Muscle layer of colon (tissue), 2 donors: ENCODE measurements around the gene AMPD1.

Experiments
- H3K27ac ChIP-seq: one replicate; pipeline ENCODE4 v1.7.0; 2013; ENCODE audit warnings: low read depth, mild to moderate bottlenecking, low read length, moderate library complexity
- H3K27me3 ChIP-seq, 2 donors: one replicate each; pipeline ENCODE4 v1.7.0; 2013; ENCODE audit warnings: low read length in 2 of 2, mild to moderate bottlenecking in 2 of 2; ENCODE audit not compliant: insufficient read depth in 2 of 2, control insufficient read depth in 1 of 2
- H3K36me3 ChIP-seq: one replicate; pipeline ENCODE4 v1.7.0; 2013; ENCODE audit warnings: mild to moderate bottlenecking, low read length; ENCODE audit not compliant: insufficient read depth
- H3K4me1 ChIP-seq: one replicate; pipeline ENCODE4 v1.7.0; 2013; ENCODE audit warnings: mild to moderate bottlenecking, low read length; ENCODE audit not compliant: insufficient read depth
- H3K4me3 ChIP-seq, 2 donors: one replicate each; pipeline ENCODE4 v1.7.0; 2013; ENCODE audit warnings: low read length in 2 of 2, low read depth in 1 of 2, mild to moderate bottlenecking in 1 of 2, moderate library complexity in 1 of 2
- H3K9ac ChIP-seq: one replicate; pipeline ENCODE4 v1.7.0; 2013; ENCODE audit warnings: low read length
- H3K9me3 ChIP-seq: one replicate; pipeline ENCODE4 v1.7.0; 2013; ENCODE audit warnings: mild to moderate bottlenecking, low read length
- donor health status: abdominal sarcoma.
- donor health status: Adenocarcinoma of cecum.

The AMPD1 gene

DNA sequence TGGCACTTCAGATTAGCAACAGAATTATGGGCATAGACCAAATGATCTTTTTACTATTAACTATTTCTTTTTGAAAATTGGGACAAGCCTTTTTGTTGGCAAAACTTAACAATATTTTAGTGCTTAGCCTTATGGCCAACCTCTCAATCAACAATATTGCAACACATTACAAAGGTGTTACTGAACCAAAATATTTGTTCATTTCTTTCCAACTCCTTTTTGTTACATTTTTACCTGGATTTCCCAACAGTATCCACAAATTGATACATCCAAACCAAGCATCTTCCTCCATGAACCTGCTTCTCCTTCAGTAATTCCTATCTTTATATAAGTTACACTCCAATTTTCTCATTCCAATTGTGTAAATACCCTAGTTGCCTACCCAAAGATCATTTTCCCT, 1.5 kb upstream of the AMPD1 start:
- no peaks in the 10 kb centered on the region for H3K4me1 ChIP-seq
- no peaks in the 10 kb centered on the region for H3K27me3 ChIP-seq
- no peaks in the 10 kb centered on the region for H3K36me3 ChIP-seq
- no peak overlapping the region for H3K27ac ChIP-seq
- H3K9me3 ChIP-seq = no peaks in the 10 kb centered on the region
- H3K4me3 ChIP-seq = no peak overlapping the region
- no peak overlapping the region for H3K9ac ChIP-seq

DNA sequence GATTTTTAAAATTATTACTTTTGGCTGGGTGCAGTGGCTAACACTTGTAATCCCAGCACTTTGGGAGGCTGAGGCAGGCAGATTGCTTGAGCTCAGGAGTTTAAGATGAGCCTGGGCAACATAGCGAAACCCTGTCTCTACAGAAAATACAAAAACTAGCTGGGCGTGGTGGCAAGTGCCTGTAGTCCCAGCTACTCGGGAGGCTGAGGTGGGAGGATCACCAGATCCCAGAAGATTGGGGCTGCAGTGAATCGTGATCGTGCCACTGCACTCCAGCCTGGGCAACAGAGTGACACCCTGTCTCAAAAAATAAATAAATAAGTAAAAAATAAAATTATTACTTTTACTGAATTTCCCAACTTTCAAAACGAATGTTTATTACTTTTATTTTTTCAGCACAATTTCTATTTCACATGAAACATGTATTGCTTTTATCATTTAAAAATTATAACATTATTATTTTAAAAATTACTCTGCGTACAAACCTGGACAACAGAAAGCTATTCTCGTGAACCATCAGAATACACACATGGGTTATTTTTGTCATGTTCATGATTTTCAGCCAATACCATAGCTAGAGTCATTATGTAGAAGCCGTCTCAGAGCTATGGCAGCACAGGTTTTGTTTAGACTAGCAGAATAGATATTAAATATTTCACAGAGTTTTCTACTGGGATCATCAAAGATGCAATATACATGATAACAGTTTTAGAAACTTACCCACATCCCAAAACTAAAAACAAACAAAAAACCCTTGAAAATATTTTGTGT, 621 bp downstream of the AMPD1 start:
- Histone ChIP-seq H3K9me3 (no peaks in the 10 kb centered on the region), H3K27me3 (no peaks in the 10 kb centered on the region), H3K27ac (no peak overlapping the region), H3K4me1 (no peaks in the 10 kb centered on the region), H3K9ac (no peak overlapping the region), H3K36me3 (no peaks in the 10 kb centered on the region), H3K4me3 (no peak overlapping the region)

DNA sequence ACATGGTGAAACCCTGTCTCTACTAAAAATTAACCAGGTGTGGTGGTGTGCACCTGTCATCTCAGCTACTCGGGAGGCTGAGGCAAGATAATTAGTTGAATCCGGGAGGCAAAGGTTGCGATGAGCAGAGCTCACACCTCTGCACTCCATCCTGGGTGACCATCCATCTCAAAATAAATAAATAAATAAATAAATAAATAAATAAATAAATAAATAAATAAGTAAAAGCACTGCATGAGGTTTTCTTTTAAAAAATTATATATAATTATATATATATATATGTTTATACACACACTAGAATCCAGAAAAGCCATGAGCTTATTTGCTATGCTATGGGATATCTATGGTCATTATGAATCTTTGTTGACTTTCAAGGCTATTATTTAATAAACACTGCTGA, 2.4 kb downstream of the AMPD1 start:
- no peaks in the 10 kb centered on the region for H3K4me1 ChIP-seq
- H3K9ac ChIP-seq = no peak overlapping the region
- H3K9me3 ChIP-seq = no peaks in the 10 kb centered on the region
- no peak overlapping the region for H3K27ac ChIP-seq
- no peaks in the 10 kb centered on the region for H3K36me3 ChIP-seq
- H3K27me3 ChIP-seq = peaks cover 0 to 8% of the 10 kb centered on the region in 2 donors
- no peak overlapping the region for H3K4me3 ChIP-seq

DNA sequence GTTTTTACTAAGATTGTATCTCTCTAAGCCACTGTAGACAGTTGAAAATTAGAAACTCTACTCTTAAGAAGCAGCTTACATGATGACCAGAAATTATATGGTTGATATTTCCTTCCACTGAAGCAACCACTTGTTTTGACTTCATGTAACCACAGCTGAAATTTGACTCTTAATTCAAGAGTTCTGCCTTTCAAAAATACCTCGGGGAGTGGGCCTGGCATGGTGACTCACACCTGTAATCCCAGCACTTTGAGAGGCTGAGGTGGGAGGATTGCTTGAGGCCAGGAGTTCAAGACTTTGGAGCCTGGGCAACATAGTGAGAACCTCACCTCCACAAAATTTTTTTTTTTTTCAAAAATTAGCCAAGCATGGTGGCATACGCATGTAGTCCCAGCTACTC, 4.3 kb downstream of the AMPD1 start:
- H3K4me1 ChIP-seq = no peaks in the 10 kb centered on the region
- H3K9me3 ChIP-seq = no peaks in the 10 kb centered on the region
- H3K4me3 ChIP-seq = no peak overlapping the region
- no peak overlapping the region for H3K9ac ChIP-seq
- peaks cover 0 to 8% of the 10 kb centered on the region in 2 donors for H3K27me3 ChIP-seq
- no peaks in the 10 kb centered on the region for H3K36me3 ChIP-seq
- no peak overlapping the region for H3K27ac ChIP-seq

DNA sequence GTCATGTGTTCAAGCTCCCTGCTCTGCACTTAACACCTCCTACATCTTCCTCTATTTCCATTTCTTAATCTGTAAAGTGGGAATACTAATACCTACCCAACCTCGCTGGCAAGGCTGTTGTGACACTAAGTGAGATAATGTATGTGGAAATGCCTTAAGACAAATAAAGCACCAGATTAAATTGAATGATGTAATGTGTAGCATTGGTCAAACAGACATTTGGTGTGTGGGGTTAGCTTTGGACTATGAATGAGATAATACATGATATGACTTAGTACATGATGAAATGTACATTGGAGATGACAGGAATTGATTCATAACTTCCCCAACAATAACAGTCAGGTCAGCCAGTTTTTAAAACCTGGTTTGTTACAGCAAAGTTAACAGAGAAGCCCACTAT, 5.2 kb downstream of the AMPD1 start:
- Histone ChIP-seq H3K27me3 (peaks cover 0 to 8% of the 10 kb centered on the region in 2 donors), H3K9me3 (no peaks in the 10 kb centered on the region), H3K4me1 (no peaks in the 10 kb centered on the region), H3K36me3 (no peaks in the 10 kb centered on the region), H3K4me3 (no peak overlapping the region), H3K27ac (no peak overlapping the region), H3K9ac (no peak overlapping the region)

DNA sequence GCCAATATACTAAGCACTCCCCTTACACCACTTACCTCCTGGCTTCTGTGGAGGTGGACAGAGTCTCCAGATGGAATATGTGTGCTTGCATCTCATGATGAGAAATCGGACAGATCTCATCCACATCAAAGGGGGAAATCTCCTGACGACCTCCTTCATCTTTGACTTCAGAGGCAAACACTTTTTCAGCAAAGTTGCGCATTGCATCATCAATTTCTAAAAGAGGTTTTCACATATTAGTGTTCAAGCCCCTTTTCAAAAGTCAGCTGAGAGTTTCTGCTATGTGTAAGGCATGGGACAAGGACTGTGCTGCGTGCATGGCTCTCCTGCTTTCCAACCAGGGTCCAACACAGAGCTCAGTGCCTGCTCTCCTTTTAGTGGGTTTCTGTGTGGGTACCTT, 6.8 kb downstream of the AMPD1 start:
- Histone ChIP-seq H3K36me3 (no peaks in the 10 kb centered on the region), H3K9ac (no peak overlapping the region), H3K4me3 (no peak overlapping the region), H3K9me3 (no peaks in the 10 kb centered on the region), H3K27me3 (peaks cover 0 to 8% of the 10 kb centered on the region in 2 donors), H3K27ac (no peak overlapping the region), H3K4me1 (no peaks in the 10 kb centered on the region)

DNA sequence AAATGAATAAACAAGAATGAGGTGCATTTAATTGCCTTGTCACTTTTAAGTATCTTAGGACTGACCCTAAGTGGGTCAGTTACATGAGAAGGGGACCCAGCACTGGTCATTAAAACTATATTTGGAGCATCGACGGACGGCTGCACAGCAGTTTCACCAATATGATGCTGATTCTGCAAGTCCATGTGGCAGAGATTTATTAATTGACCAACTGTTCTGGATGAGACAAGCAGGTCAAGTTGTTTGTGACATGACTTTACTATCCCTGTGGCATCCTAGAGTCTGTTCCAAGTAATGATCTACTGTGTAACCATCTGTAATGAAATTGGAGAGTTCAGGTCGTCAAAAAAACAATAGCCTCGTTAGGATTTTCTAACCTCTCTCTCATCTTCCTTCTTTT, 9.5 kb downstream of the AMPD1 start:
- Histone ChIP-seq H3K4me3 (no peak overlapping the region), H3K9me3 (no peaks in the 10 kb centered on the region), H3K27me3 (peaks cover 0 to 8% of the 10 kb centered on the region in 2 donors), H3K36me3 (no peaks in the 10 kb centered on the region), H3K27ac (no peak overlapping the region), H3K4me1 (no peaks in the 10 kb centered on the region), H3K9ac (no peak overlapping the region)

DNA sequence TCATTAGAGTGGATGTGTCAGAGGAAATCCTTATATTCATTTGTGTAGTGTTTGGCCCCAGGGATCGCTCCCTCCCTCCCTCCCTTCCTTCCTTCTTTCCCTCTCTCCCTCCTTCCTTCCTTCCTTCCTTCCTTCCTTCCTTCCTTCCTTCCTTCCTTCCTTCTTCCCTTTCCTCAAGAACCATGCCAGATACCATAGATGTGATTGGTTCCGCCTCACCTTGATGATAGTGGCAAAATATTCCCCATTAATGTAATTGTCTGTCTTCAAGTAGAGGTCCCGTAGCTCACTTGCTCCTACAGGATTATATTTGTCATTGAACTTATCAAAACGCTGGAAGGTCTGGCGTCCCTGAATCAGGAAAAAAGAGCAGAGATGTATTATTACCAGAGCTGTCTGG, 17.7 kb downstream of the AMPD1 start:
- H3K36me3 ChIP-seq = no peaks in the 10 kb centered on the region
- no peak overlapping the region for H3K4me3 ChIP-seq
- H3K9ac ChIP-seq = no peak overlapping the region
- no peaks in the 10 kb centered on the region for H3K4me1 ChIP-seq
- no peak overlapping the region for H3K27ac ChIP-seq
- H3K9me3 ChIP-seq = no peaks in the 10 kb centered on the region
- no peaks in the 10 kb centered on the region for H3K27me3 ChIP-seq

DNA sequence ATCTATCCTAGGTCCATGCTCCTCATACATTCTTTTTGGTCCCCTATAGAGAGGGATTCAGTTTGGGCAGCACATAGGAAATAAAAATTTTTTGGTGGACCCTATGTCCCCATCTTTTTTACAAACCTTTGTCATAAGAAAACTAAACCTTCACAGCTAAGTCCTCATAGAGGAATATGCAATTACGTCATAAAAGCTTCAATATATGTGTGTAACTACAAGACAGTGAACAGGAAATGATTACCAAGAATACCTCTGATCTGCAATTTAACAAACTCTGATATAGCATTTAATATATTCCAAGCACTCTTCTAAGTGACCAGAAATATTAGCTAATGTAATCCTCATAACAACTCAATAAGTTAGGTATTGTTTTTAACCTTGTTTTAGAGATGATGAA, 19.2 kb downstream of the AMPD1 start:
- no peak overlapping the region for H3K4me3 ChIP-seq
- no peaks in the 10 kb centered on the region for H3K4me1 ChIP-seq
- no peak overlapping the region for H3K27ac ChIP-seq
- H3K36me3 ChIP-seq = no peaks in the 10 kb centered on the region
- H3K27me3 ChIP-seq = no peaks in the 10 kb centered on the region
- H3K9me3 ChIP-seq = no peaks in the 10 kb centered on the region
- H3K9ac ChIP-seq = no peak overlapping the region

DNA sequence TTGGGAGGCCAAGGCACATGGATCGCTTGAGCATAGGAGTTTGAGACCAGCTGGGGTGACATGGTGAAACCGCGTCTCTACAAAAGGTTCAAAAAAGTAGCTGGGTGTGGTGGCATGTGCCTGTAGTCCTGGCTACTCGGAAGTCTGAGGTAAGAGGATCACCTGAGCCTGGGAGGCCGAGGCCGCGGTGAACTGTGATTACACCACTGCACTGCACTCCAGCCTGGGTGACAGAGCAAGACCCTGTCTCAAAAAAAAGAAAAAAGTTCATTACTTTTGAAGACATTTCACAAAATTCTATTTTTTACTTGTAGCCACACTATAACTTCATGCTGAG, 23.4 kb downstream of the AMPD1 start:
- H3K9me3 ChIP-seq = no peaks in the 10 kb centered on the region
- no peaks in the 10 kb centered on the region for H3K27me3 ChIP-seq
- H3K4me1 ChIP-seq = no peaks in the 10 kb centered on the region
- no peaks in the 10 kb centered on the region for H3K36me3 ChIP-seq
- H3K9ac ChIP-seq = no peak overlapping the region
- no peak overlapping the region for H3K27ac ChIP-seq
- no peak overlapping the region for H3K4me3 ChIP-seq

DNA sequence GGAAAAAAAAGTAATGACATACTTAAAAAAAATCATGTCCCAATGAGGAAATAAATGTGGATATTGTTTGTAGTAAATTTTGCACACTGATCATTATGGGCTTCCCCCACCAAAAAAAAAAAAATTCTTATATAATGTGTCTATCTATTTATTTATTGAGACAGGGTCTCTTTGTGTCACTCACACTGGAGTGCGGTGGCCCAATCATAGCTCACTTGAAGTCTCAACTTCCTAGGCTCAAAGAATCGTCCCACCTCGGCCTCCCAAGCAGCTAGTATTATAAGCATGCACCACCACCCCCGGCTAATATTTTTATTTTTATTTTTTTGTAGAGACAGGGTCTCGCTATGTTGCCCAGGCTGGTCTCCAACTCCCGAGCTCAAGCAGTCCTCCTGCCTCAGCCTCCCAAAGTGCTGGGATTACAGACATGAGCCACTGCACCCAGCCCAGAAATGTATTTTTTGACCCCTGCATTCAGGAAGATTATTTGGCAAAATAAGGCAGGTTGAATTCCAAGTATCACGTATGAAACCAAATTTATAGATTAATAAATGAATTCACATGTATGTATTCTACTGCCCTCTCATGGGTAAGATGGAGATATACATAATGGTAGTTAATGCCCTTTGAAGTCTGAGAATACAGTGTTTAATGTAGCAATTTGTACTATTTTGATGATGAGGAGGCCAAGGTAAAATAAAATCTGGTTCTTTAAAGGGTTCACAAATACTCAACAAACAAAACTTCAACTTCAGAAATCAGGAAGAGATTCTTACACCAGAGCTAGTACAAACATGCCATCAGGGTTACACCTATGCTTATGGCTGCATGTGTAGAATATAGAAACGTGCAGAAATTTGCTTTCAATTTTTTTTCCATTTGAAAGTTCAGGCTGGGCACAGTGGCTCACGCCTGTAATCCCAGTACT, 24.1 kb downstream of the AMPD1 start:
- H3K9me3 ChIP-seq = no peaks in the 10 kb centered on the region
- no peak overlapping the region for H3K27ac ChIP-seq
- H3K36me3 ChIP-seq = no peaks in the 10 kb centered on the region
- H3K4me1 ChIP-seq = no peaks in the 10 kb centered on the region
- no peak overlapping the region for H3K4me3 ChIP-seq
- no peak overlapping the region for H3K9ac ChIP-seq
- no peaks in the 10 kb centered on the region for H3K27me3 ChIP-seq
